HG02763 (cell line): ENCODE data around the gene JAZF1.
"Not testable (repeated sequence)": the region's sequence is repeated elsewhere in the genome, so short reads cannot be mapped to it uniquely, and the experiment has no call there.

Experiments
- ATAC-seq: cut with Tn5 transposase; IDR thresholded peaks from one replicate; pipeline ENCODE4 v1.9.1; 2021; ENCODE audit warnings: mild to moderate bottlenecking, moderate library complexity; ENCODE audit not compliant: unreplicated experiment

Gene JAZF1

DNA sequence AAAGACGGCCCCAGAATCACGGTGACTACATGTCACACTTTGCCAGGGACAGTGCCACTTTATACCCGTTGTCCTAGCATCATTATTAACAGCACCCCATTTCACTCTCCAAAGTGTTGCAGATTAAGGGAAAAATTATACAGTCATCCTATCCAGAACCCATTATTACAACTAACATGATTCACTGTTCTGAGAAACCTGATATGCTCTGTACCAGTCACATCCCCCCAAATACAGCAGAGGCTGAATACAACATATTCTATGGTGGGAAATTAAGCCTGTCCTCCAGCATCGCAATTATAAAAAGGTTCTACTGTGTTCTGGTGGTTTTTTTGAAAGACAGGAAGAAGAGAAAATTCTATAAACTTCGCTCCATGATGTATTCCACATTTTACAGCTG lies 162.1 kb downstream of the JAZF1 start:
- ATAC-seq: no peak

DNA sequence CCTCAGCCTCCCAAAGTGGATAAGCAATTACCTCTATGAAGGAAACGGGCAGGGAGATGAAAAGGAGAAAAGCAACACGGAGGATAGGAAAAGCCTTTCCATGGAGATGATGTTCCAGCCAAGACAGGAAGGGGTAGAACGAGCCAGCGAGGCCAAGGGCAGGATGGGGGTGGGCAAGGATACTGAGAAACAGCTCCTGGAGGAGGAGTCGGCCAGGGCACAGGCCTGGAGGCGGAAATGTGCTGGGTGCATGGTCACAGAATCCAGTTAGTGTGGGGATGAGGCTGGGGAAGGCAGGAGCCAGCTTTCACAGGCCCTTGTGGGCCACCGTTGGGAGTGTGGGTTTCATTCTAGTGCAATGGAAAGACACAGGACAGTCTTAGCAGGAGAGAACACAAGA lies 162.6 kb downstream of the JAZF1 start:
- no peak for ATAC-seq

DNA sequence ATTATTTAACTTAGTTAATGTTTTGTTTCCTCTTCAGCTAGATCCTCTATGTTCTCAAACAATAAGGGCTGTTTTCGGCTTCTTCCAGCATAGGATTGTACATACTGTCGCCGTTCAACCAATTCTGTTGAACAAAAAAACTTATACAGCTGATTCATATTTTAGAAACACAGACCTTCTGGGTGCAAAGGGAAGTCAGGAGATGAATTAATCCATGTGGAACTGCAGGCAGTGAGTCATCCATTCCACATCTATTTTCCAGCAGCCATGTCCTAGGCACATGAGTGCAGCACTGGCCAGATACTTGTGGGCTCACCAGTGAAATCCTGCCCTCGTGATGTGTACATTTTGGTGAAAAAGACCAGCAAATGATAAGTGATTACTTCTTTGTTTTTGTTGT lies 163.2 kb downstream of the JAZF1 start:
- no peak for ATAC-seq

DNA sequence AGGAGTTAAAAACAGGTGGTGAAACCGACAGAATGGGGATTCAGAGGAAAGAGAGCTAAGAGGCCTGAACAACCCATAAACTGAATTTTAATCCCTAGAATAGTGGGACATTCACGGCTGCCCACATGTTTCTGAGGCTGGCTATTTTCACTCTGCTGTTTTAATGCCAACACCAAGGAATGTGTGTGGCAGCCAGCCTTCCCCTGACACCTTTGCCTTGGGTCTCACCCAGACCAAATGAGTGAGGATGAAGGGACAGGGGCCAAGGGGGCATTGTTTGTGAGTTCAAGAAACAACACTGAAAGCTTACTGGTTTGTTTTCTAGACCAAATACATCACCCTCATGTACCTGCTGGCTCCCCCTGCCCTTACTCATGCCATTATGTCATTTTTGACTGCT lies 164.3 kb downstream of the JAZF1 start:
- no peak for ATAC-seq

DNA sequence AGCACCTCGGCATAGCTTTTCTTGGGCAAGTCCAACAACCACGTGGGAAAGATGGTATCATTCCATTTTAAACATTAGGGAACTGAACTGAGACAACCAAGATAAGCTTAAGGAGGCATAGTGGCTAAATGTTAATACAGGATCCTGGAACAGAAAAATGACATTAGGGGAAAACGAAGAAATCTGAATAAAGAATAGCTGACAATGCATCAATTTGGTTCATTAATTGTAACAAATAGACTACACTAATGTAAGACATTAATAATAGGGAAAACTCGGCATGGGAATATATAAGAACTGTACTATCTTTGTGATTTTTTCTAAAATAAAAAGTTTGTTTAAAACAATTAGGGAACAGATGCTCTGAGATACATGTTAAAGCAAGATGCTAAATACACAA lies 165.4 kb downstream of the JAZF1 start:
- ATAC-seq: no peak

DNA sequence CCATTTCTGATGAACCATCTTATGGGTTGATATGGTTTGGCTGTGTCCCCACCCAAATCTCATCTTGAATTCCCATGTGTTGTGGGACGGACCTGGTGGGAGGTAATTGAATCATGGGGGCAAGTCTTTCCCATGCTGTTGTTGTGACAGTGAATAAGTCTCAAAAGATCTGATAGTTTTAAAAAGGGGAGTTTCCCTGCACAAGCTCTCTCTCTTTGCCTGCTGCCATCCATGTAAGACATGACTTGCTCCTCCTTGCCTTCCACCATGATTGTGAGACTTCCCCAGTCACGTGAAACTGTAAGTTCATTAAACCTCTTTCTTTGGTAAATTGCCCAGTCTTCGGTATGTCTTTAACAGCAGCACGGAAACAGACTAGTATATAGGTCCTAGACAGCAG lies 166.3 kb downstream of the JAZF1 start:
- not testable (repeated sequence) for ATAC-seq

DNA sequence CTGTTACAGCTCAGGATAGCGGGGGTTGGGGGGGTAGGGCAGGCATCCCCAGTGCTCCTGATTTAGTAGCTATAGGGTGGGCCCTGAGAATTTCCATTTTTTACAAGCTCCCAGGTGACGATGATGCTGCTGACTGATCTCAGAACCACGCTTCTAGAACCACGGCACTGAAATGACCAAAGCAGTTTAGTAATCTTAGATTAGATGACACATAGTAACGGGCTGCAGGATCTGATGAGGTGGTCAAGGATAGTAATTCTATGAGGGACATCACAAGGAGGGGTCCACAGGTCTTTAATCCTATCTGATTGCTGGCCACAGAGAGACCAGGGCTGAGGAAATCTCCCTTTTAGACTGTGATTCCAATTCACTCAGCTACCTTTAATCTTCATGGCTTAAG lies 167.2 kb downstream of the JAZF1 start:
- no peak for ATAC-seq

DNA sequence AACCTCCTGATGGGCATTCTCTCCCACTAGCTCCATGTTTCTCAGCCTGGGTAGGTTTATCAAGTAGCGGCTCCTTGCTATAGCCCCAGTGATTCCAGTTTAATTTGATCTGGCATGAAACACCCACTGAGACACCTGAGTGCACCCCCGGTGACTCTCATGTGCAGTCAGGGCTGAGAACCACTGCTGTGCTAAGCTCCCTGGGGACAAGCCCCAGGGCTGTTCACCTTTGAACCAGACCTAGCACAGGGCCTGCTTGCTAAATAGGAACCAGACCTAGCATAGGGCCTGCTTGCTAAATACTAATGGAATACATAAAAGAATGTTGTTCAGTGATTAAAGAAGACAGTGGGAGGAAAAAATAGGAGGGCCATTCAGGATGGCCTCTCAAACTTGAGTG lies 167.6 kb downstream of the JAZF1 start:
- ATAC-seq: no peak

DNA sequence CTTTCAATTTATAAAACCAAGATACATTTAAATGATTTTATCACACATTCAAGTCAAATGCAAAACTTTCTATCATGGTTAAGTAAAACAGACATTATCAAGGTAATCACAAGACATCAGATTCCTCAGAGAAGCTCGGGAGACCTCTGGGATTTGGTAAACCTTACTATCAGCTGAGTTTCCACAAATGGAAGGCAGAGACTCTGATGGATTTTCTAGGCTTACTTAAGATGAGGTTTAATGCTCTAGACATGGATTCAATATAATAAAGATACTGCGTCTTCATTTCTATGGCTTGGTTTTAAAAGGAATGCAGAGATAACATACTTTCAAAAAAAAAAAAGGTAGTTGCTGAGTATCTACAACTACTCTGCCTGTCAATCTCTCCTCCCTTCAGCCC lies 171.7 kb downstream of the JAZF1 start:
- ATAC-seq: no peak

DNA sequence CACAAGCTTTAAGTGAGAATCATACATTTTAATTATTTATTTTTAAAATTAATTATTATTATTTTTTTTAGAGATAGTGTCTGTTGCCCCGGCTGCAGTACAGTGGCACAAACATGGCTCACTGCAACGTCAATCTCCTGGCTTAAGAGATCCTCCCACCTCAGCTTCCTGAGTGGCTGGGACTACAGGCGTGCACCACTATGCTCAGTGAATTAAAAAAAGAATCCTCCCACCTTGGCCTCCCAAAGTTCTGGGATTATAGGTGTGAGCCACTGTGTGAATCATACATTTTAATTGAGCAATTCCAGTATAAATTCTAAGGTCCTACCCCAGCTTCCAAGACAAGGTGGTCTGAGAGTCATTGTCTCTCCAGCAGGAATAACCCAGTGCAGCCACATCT lies 172.4 kb downstream of the JAZF1 start:
- ATAC-seq: no peak

DNA sequence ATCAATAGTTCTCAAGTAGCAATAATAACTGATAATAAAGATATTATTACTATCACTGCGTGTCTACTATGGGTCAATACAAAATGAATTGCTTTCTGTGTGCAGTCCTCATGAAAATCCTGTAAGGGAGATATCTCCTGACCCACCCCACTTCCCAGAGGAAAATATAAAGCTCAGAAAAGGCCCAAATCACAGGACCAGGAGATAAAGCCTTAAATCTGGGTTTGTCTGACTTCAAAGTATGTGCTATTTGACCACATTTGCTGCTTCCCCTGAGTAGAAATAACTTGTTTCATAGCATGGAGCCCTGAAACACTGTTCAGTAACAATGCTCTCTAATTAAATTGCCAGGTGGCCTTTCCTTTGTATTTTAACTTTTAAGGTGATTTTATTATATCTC lies 174.1 kb downstream of the JAZF1 start:
- no peak for ATAC-seq

DNA sequence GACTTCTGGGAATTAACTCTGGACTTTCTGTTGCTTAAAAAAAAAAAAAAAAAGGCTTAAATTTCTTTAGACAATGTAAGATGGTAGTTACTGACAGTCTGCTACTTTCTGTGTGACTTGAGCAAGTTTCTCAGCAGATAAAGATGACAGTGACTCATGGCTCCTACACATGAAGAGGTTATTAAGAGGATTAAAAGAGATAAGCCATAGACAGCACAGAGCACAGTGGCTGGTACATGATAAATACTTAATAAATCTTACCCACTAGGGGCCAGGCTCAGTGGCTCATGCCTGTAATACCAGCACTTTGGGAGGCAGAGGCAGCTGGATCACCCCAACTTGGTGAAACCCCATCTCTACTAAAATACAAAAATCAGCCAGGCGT lies 174.8 kb downstream of the JAZF1 start:
- ATAC-seq: no peak

DNA sequence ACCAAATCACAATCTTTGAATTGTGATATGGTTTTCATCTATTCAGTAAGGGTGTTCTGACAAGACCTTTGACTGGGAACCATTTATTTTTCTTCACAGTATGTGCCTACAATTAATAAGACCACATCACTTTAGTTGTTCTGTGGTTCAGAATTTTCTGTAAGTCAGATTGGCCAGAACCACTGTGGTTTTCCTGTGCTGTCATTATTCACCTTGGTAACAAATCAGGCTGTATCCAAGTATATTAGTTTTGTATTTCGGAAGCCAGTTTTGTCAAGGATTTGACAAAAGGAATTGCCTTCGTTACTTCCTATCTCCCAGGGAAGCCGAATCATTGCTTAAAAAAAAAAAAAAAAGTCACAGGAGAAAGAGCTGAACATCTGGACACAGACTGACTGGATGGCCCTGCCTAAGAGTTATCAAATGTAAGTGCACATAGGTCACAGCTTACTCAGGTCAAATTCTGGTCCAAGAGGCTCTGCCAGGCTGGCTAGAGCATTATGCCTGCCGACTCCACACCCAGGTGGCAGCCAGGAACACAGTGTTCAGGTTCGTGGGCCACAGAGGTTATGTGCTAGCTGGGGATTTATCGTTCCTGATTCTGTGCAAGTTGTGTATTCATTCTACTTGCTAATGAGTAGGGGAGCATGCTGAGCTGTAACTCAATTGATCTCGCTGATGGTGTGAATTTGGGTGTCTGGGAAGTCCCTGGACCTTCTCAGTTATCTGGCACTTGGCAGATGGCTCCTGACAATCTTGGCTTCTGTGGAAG lies 175.3 kb downstream of the JAZF1 start:
- no peak for ATAC-seq

DNA sequence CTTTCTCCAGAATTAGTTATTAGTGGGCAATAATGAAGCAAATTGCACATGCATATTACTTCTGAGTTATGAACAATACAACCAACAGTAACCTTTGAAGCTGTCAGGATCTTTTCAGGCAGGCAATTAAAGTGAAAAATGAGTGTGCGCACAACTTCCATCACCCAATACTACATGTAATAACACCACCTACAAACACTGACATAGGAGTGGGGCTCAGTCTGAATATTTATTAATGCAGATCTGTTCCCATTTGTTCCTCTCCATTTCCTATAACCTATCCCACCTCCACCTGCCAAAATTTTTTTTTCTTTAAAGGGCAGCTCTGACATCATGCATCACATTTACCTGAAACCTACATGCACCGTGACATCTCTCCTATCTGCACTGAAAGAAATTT lies 177.2 kb downstream of the JAZF1 start:
- no peak for ATAC-seq

DNA sequence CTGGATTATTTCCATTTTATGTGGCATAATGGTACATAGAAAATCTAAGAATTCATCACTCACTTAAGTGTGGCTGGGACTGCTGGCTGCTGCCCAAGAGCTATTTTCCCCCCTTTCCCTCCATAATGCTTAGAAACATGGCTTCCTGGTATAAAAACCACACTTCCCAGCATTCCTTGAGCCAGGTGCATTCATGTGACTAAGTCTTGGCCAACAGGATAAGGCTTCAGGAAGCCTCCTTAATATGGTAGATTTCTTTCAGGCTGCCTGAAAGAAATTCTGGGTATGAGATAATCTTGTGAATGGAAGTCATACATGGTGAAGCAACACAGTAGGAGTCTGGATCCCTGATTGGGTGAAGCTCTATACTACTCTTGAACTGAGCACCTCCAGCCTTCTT lies 178.0 kb downstream of the JAZF1 start:
- ATAC-seq: no peak

DNA sequence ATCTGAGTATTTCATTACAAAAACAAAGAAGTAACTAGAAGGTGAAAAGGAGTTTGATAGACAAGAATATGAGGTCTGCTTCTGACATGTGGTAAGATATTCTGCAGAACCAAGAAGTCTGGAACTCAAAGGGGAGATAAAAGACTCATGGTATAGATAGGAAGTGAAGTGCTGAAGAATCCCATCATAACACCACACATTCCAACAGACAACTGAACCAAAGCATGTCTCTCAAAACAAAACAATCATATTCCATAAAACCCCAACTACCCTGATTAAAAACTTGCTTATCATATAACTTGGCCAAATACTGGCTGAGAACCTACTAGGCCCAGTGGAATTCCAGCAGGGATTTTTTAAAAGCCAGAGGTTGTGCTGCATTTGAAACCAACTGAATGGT lies 178.7 kb downstream of the JAZF1 start:
- ATAC-seq: no peak

DNA sequence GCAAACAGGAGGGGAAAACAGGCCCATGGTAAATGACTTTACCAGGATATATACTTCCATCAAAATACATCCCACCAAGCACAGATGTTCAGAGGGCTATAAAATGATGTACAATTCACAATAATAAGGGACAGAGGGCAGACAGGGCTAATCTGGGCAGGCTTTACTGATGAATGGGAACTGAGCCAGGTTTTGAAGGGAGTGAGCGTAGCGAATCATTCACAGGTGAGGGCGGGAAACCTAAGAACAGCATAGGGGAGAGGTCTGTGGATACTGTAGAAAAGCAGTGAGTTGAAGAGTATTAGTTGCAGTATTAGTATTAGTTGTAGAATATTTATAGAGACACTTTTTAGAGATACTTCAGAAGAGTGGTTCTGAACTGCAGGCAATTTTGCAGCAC lies 180.8 kb downstream of the JAZF1 start:
- no peak for ATAC-seq

DNA sequence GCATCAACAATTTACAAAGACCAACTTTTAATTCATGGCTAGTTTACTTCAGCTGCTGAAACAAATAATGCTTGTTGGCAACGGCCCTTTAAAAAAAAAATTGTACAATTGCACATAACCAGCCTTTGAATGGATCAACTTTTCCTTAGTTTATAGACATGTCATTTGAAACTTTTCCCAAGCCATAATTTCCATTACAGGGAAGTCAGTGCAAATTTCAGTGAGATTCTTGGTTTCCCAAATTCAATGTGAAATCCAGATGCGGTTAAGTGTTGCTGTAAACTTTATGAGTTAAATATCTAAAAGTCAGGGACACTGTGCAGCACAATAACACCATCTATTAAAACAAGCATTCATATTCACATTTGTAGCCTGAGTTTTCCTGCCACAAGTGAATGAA lies 182.2 kb downstream of the JAZF1 start:
- ATAC-seq: no peak

DNA sequence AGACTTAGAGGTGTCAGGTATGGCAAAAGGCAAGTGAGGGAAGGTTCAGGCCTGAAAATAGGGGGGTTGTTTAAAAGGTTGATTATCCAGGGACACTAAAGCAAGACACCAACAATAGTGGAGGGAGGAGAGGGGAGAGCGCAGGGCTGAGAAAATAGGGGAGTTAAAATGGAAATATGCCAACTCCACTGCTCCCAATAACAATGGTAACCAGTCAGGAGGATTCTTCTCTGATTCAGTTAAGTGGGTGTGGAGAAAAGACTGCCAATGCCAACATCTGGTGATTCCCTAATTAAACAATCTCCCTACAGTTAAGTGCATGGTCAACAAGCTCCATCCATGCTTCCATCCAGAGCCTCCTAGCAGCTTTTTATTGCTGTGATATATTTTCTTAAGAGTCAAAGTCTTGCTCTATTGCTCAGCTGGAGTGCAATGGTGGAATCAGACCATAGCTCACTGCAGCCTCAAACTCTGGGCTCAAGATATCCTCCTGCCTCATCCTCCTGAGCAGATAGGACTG lies 183.3 kb downstream of the JAZF1 start:
- ATAC-seq: no peak

DNA sequence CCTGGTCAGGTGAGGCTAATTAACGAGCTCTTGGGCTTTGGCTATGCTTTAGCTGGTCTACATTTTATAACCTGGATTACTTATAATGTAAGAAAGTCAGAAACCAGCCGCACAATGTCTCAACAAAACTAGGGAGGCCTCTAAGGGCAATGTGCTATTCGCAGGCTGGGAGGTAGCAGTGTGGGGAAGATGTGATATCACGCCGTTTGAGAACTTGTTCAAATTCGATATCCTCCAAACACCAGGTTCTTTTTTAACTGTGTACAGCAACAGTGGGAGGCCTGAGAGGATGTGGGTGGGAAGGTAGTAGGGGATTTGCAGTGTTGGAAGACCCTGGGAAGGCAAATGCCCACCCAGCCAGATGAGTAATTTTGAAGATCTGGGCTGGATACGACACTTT lies 184.5 kb downstream of the JAZF1 start:
- ATAC-seq: no peak

DNA sequence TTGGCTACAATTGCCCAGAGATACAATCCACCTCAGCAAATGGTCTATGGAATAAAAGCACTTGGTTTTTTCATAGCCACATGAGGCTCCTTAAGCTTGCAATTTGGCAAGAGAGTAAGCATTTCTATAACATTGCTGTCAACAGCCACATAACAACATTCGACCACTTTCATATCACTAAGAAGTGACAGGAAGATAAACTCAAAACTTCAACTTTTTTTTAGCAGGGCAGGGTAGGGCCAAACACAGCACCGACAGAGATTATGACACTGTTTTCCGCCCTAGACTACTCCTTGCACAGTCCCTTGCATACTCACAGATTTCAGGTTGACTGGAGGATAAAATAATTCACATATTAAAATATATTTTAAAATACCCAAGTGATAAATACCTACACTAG lies 185.4 kb downstream of the JAZF1 start:
- ATAC-seq: no peak

DNA sequence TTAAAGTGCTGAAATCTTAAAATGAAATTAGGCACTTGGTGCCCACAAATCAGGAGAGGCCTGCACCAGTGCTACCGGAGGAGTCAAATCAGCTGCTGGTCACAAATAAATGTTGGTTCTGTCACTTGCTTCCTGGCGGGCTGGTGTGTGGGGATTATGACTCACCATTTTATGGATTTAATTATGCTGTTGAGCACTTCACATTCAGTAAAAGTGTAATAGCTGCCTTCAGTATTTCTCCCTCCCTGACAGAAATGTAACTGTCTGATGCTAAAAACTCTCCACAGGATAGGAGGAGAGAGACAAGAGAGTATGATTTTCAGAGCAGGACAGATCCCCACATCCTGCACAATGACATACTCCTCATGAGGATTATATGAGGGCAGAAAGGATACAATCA lies 186.0 kb downstream of the JAZF1 start:
- no peak for ATAC-seq
